Activated T-cell treated with anti-CD3 and anti-CD28 coated beads, Interleukin-2, amount 50 U/mL, for 72 hours (primary cell): ENCODE results near the gene DIP2C. TPM values are rescaled to one million over a fixed set of nuclear protein-coding genes. Genes with fewer than 3 reads are reported as not detected.
"Not testable (repeated sequence)": the region's sequence is repeated elsewhere in the genome, so short reads cannot be mapped to it uniquely, and the experiment has no call there.

Experiments used
- ATAC-seq, 2 donors: fragments of 150-1000 bp; cut with Tn5 transposase; replicated peaks in 1 of 2; 2 replicates each; pipeline ENCODE4 v1.10.0; 2021; ENCODE audit warnings: moderate library complexity in 2 of 2, mild to moderate bottlenecking in 1 of 2
- DNase-seq, 2 donors: peaks; one replicate each; pipeline ENCODE4 v3.0.0; 2021 to 2022; ENCODE audit warnings: mixed read lengths in 1 of 2
- H3K27ac Mint-ChIP-seq: one replicate; pipeline ENCODE4 v1.8.0; 2022; ENCODE audit warnings: mild to moderate bottlenecking, moderate library complexity, mixed read lengths
- H3K27me3 Mint-ChIP-seq: one replicate; pipeline ENCODE4 v1.8.0; 2022; ENCODE audit warnings: low read depth, mixed read lengths
- H3K36me3 Mint-ChIP-seq, 2 donors: one replicate each; pipeline ENCODE4 v1.8.0; 2022; ENCODE audit warnings: mixed read lengths in 2 of 2, mild to moderate bottlenecking in 1 of 2; ENCODE audit not compliant: insufficient read depth in 2 of 2
- H3K4me1 Mint-ChIP-seq: one replicate; pipeline ENCODE4 v1.8.0; 2022; ENCODE audit warnings: low read depth, mixed read lengths
- H3K4me3 Mint-ChIP-seq, 2 donors: one replicate each; pipeline ENCODE4 v1.8.0; 2022; ENCODE audit warnings: mild to moderate bottlenecking in 2 of 2, mixed read lengths in 2 of 2, moderate library complexity in 2 of 2
- H3K9me3 Mint-ChIP-seq, 2 donors: one replicate each; pipeline ENCODE4 v1.8.0; 2022; ENCODE audit warnings: mixed read lengths in 2 of 2
- total RNA-seq, 2 donors: library from RNA; stranded (reverse); gene quantifications; one replicate each; pipeline ENCODE4 v1.2.3, GENCODE V29; 2022

The DIP2C gene
- total RNA-seq, 2 donors from 2014 or later, result 0.70 to 1.6 TPM

DNA sequence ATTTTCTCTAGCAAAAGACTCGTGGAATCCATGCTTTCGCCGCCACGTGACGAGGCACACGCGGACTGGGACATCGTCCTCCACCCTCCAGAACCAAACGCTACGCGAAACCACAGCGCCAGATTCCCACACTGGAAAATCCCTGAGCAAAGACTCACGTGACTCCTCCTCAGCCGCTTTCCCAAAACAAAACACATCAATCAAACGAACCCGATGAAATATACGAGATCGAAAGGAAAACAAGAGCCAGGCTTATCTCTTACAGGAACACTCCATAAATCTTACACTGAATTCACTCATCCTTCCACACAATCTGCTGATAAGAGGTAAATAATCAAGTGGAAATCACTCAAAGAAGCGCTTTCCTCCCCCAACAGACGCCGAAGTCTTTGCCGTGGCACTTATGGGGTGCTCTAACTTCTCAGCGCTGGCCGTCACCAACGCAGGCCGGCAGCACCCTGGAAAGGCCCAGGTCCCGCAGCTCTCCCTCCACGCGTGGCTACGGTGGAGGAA, 23.8 kb downstream of the DIP2C start:
- H3K4me3 Mint-ChIP-seq, result no peak overlapping the region
- ATAC-seq (no peak), DNase-seq (no peak)
- no peaks in the 10 kb centered on the region for H3K9me3 Mint-ChIP-seq
- no peak overlapping the region for H3K27ac Mint-ChIP-seq
- H3K4me1 Mint-ChIP-seq, result no peaks in the 10 kb centered on the region
- H3K27me3 Mint-ChIP-seq, result peaks cover 19% of the 10 kb centered on the region
- no peaks in the 10 kb centered on the region for H3K36me3 Mint-ChIP-seq

GRCh38 chr10:664893-665292, 24.6 kb downstream of the DIP2C start:
- peaks cover 19% of the 10 kb centered on the region for H3K27me3 Mint-ChIP-seq
- ATAC-seq (no peak), DNase-seq (no peak)
- H3K9me3 Mint-ChIP-seq, result no peaks in the 10 kb centered on the region
- H3K4me3 Mint-ChIP-seq, result no peak overlapping the region
- H3K4me1 Mint-ChIP-seq, result no peaks in the 10 kb centered on the region
- H3K27ac Mint-ChIP-seq, result no peak overlapping the region
- H3K36me3 Mint-ChIP-seq, result no peaks in the 10 kb centered on the region

DNA sequence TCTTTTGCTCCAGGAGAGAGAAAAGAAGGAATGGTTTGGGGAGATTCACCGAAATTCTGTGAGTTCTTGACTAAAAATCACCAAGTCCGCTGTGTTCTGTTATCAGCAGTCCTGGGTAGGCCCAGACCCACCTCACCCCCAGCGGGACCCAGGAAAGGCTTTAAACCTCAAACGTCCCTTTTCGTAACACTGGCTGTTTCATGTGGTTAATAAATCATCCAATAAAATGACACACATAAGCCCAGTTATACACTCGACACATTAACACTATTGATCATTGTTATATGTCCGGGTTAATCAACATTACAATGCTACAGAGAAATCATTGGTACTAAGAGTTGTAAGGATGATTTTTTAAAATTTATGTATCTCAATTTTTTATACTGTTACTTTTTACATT, 25.2 kb downstream of the DIP2C start:
- Mint-ChIP-seq H3K4me1 (no peaks in the 10 kb centered on the region), H3K9me3 (no peaks in the 10 kb centered on the region), H3K36me3 (no peaks in the 10 kb centered on the region), H3K27ac (no peak overlapping the region), H3K27me3 (peaks cover 19% of the 10 kb centered on the region), H3K4me3 (no peak overlapping the region)
- DNase-seq (no peak), ATAC-seq (no peak)

GRCh38 chr10:663831-664251, 25.6 kb downstream of the DIP2C start:
- Mint-ChIP-seq H3K4me1 (no peaks in the 10 kb centered on the region), H3K27me3 (peaks cover 19% of the 10 kb centered on the region), H3K27ac (no peak overlapping the region), H3K9me3 (no peaks in the 10 kb centered on the region), H3K4me3 (no peak overlapping the region), H3K36me3 (no peaks in the 10 kb centered on the region)
- ATAC-seq, result no peak
- no peak for DNase-seq

- no peak overlapping the region for H3K4me3 Mint-ChIP-seq
Measured at GRCh38 chr10:663466-663751, 26.1 kb downstream of the DIP2C start.

DNA sequence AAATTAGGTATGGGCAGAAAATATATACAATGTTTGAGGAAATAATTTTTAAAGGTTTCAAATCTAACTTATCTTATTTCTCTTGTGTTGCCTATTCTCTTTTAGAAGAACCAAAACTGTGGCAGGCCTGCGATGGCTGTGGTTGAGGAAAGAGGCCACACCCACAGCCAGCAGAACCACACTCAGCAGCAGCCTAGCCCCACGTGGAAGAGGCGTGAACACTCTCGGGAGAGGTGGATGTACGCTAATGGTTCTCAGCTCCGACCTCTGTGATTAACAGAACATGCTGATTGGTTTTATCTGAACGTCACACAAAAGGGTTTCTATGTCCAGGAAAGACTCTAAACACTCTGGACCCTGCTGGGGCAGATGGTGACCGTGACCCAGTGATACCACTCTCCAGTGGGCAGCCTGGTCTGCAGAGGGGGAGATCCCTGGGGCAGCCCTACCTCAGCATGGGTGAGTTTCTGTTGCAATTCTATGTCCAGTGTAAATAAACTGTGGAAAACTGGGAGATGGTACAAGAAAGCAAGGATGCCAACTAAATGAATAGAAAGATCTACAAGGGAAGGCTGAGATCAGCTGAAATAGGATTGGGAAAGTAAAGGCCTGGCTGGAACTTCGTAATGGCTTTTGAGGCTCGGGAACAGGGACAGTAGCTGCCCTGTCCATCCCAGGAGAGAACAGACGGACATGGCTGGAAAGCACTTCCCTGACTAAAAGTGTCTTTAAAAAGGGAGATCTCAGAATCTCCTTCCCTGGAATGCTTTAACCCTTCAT, 26.6 kb downstream of the DIP2C start:
- H3K36me3 Mint-ChIP-seq, result no peaks in the 10 kb centered on the region
- H3K27ac Mint-ChIP-seq, result no peak overlapping the region
- peaks cover 19% of the 10 kb centered on the region for H3K27me3 Mint-ChIP-seq
- DNase-seq, result no peak
- no peaks in the 10 kb centered on the region for H3K9me3 Mint-ChIP-seq
- no peaks in the 10 kb centered on the region for H3K4me1 Mint-ChIP-seq
- no peak for ATAC-seq
- no peak overlapping the region for H3K4me3 Mint-ChIP-seq

More at GRCh38 chr10:663466-663751, 26.1 kb downstream of the DIP2C start:
- Mint-ChIP-seq H3K36me3 (no peaks in the 10 kb centered on the region), H3K27ac (no peak overlapping the region), H3K4me1 (no peaks in the 10 kb centered on the region), H3K9me3 (no peaks in the 10 kb centered on the region), H3K27me3 (peaks cover 19% of the 10 kb centered on the region)
- no peak for ATAC-seq
- DNase-seq, result no peak

DNA sequence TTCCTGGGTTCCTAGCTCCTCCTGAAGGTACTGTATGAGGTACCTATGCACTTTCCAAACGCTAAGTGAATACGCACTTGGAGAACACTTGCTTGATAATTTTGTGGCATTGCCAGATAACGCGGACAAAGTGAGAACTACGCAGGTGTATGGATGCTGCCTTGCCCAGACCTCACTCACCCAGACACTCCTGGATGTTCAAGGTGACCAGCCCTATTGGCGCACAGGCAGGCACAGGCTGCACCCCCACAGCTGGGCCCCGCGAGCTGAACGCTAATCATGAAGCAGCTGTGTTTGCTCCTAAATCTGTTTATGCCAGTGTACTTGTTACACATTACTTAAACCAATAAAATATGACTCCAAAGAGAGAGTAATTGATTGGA, 27.3 kb downstream of the DIP2C start:
- Mint-ChIP-seq H3K36me3 (no peaks in the 10 kb centered on the region), H3K9me3 (no peaks in the 10 kb centered on the region), H3K4me1 (no peaks in the 10 kb centered on the region), H3K4me3 (no peak overlapping the region), H3K27me3 (peaks cover 19% of the 10 kb centered on the region), H3K27ac (no peak overlapping the region)
- ATAC-seq, result no peak
- DNase-seq, result no peak

DNA sequence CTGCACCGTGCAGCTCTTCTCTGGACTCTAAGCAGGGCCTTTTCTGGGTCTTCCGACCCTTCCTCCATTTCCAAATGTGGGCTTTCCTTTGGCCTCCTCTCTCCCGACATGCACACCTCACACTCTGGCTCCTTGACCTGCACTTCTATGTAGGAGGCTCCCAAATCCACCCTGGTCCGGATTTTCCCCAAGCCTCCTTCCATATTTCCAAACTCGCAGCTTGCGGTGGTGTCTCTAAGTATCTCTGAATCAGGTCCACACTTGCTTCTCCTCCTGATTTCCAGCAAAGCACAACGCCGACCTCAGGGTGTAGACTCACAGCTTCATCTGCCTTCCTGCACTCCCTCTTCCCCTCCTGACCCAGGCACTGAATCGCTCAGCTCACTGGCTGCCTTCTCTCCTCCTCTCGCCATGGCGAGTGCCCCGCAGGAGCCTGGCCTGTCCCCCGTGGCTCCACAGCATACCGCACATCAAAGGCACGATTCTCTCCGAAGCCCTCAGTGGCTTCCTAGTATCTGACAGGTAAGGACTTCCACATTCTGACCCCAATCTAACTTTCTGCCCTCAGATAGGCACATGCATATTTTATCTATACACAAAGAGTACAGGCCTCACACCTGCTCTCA, 27.8 kb downstream of the DIP2C start:
- Mint-ChIP-seq H3K27ac (no peak overlapping the region), H3K4me3 (no peak overlapping the region), H3K4me1 (no peaks in the 10 kb centered on the region), H3K36me3 (no peaks in the 10 kb centered on the region), H3K27me3 (peaks cover 19% of the 10 kb centered on the region), H3K9me3 (no peaks in the 10 kb centered on the region)
- no peak for ATAC-seq
- DNase-seq, result no peak

DNA sequence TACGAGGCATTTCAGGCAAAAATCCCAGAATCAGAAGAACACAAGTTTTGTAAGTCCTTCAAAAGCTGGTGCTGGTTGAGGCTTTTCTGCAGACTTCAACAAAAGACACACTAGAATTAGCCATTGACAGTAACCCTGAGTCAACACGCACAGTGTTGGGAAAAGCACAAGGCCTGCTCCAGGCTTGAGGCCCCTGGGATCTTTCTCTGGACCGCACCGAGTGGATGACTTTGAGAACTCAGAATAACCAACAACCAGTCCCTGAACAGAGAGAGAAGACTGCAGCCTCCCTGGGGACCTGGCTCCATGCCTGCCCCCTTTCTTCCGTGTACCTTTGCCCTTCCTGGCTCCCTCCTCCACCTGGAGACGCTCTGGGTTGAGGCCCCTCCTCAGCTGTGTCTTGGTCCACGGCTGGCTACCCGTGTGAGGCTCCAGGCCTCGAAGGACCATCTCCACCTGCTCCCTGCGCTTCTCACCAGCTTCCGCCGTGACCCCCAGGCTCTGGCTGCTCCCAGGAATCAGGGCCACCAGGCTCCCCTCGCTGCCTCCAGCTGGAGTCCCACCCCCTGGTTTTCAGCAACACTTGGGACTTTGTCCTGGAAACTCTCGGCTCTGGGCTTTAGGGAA, 28.4 kb downstream of the DIP2C start:
- H3K4me3 Mint-ChIP-seq, result no peak overlapping the region
- no peaks in the 10 kb centered on the region for H3K36me3 Mint-ChIP-seq
- H3K27ac Mint-ChIP-seq, result no peak overlapping the region
- no peaks in the 10 kb centered on the region for H3K9me3 Mint-ChIP-seq
- H3K27me3 Mint-ChIP-seq, result peaks cover 19% of the 10 kb centered on the region
- H3K4me1 Mint-ChIP-seq, result no peaks in the 10 kb centered on the region
- DNase-seq (no peak), ATAC-seq (no peak)

GRCh38 chr10:660413-660969, 29.0 kb downstream of the DIP2C start:
- Mint-ChIP-seq H3K36me3 (no peaks in the 10 kb centered on the region), H3K4me1 (no peaks in the 10 kb centered on the region), H3K27me3 (peaks cover 19% of the 10 kb centered on the region), H3K9me3 (no peaks in the 10 kb centered on the region), H3K4me3 (no peak overlapping the region), H3K27ac (no peak overlapping the region)
- DNase-seq (no peak), ATAC-seq (no peak)

DNA sequence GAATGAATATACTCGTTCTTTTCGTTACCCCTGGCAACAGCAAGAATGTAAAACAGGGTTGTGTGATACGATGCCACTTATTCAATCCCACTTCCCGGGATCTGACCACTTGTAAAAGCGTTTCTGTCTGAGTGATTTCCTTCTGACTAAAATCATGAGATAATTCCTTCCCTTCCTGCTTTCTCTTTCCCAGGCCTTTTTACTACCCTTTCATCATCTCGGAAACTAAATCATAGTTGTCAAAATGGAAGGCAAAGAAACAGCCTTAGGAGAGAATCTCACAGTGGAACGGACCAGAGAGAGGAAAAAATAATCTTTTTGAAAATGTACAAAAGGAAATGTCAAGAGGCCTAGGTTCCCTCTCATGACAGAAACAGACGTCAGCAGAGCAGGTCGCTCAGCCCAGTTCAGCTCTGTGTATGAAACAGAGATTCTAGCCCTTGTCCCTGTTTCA, 29.8 kb downstream of the DIP2C start:
- no peaks in the 10 kb centered on the region for H3K9me3 Mint-ChIP-seq
- H3K36me3 Mint-ChIP-seq, result no peaks in the 10 kb centered on the region
- ATAC-seq (no peak), DNase-seq (no peak)
- no peak overlapping the region for H3K27ac Mint-ChIP-seq
- no peak overlapping the region for H3K4me3 Mint-ChIP-seq
- H3K27me3 Mint-ChIP-seq, result peaks cover 19% of the 10 kb centered on the region
- H3K4me1 Mint-ChIP-seq, result no peaks in the 10 kb centered on the region

GRCh38 chr10:657816-658350, 31.6 kb downstream of the DIP2C start:
- DNase-seq, H3K27ac Mint-ChIP-seq, H3K4me3 Mint-ChIP-seq, H3K4me1 Mint-ChIP-seq, ATAC-seq, H3K36me3 Mint-ChIP-seq, H3K9me3 Mint-ChIP-seq: not testable (repeated sequence)
- H3K27me3 Mint-ChIP-seq, result peaks cover 17% of the 10 kb centered on the region

GRCh38 chr10:656883-657282, 32.6 kb downstream of the DIP2C start:
- Mint-ChIP-seq H3K27me3 (peaks cover 7% of the 10 kb centered on the region), H3K36me3 (no peaks in the 10 kb centered on the region), H3K4me1 (no peaks in the 10 kb centered on the region), H3K27ac (no peak overlapping the region), H3K9me3 (no peaks in the 10 kb centered on the region), H3K4me3 (no peak overlapping the region)
- ATAC-seq (no peak), DNase-seq (no peak)
